IPS-18a (cell line): ENCODE measurements around the gene DDIT4L.
"Not testable (repeated sequence)": the region's sequence is repeated elsewhere in the genome, so short reads cannot be mapped to it uniquely, and the experiment has no call there.

Source experiments
- H3K27ac ChIP-seq: one replicate; pipeline ENCODE4 v1.5.1; 2013; ENCODE audit warnings: low read length
- H3K27me3 ChIP-seq: one replicate; pipeline ENCODE4 v1.6.1; 2013; ENCODE audit warnings: mild to moderate bottlenecking, low read length; ENCODE audit not compliant: control insufficient read depth, insufficient read depth
- H3K36me3 ChIP-seq: one replicate; pipeline ENCODE4 v1.6.1; 2013; ENCODE audit warnings: low read depth, low read length; ENCODE audit not compliant: control insufficient read depth
- H3K4me1 ChIP-seq: one replicate; pipeline ENCODE4 v1.6.1; 2013; ENCODE audit warnings: low read depth, low read length; ENCODE audit not compliant: control insufficient read depth
- H3K4me3 ChIP-seq: one replicate; pipeline ENCODE4 v1.5.1; 2013; ENCODE audit warnings: low read length
- H3K9ac ChIP-seq: one replicate; pipeline ENCODE4 v1.6.1; 2013; ENCODE audit warnings: mild to moderate bottlenecking, low read length, moderate library complexity
- H3K9me3 ChIP-seq: one replicate; pipeline ENCODE4 v1.6.1; 2013; ENCODE audit warnings: low read depth, low read length; ENCODE audit not compliant: control insufficient read depth

The DDIT4L gene, protein sequence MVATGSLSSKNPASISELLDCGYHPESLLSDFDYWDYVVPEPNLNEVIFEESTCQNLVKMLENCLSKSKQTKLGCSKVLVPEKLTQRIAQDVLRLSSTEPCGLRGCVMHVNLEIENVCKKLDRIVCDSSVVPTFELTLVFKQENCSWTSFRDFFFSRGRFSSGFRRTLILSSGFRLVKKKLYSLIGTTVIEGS

GRCh38 chr4:100189820-100190642 is at the start of gene DDIT4L:
Gene DDIT4L, minus strand, starts transcription at chr4:100190468. Its CDS starts 485 bp downstream, at chr4:100189983.
- Histone ChIP-seq H3K27me3 (peaks cover 41% of the 10 kb centered on the region), H3K9me3 (no peaks in the 10 kb centered on the region), H3K36me3 (no peaks in the 10 kb centered on the region), H3K9ac (peak within 1 kb of the TSS; percentile 26), H3K27ac (no peak within 1 kb of the TSS), H3K4me3 (peak within 1 kb of the TSS; percentile 81), H3K4me1 (peaks cover 15% of the 10 kb centered on the region)

GRCh38 chr4:100240008-100240407 is 49.7 kb upstream of the DDIT4L start:
- H3K27ac ChIP-seq: no peak overlapping the region
- H3K4me1 ChIP-seq: no peaks in the 10 kb centered on the region
- no peaks in the 10 kb centered on the region for H3K27me3 ChIP-seq
- no peak overlapping the region for H3K9ac ChIP-seq
- no peaks in the 10 kb centered on the region for H3K36me3 ChIP-seq
- peaks cover 6% of the 10 kb centered on the region for H3K9me3 ChIP-seq
- H3K4me3 ChIP-seq: no peak overlapping the region

- Histone ChIP-seq H3K9me3 (peaks cover 9% of the 10 kb centered on the region), H3K36me3 (no peaks in the 10 kb centered on the region), H3K4me1 (no peaks in the 10 kb centered on the region), H3K4me3 (no peak overlapping the region), H3K27ac (no peak overlapping the region), H3K9ac (no peak overlapping the region), H3K27me3 (no peaks in the 10 kb centered on the region)
Measured at GRCh38 chr4:100224721-100225120, 34.5 kb upstream of the DDIT4L start.

GRCh38 chr4:100224160-100224559 is 33.9 kb upstream of the DDIT4L start:
- H3K4me1 ChIP-seq: no peaks in the 10 kb centered on the region
- no peaks in the 10 kb centered on the region for H3K36me3 ChIP-seq
- H3K27me3 ChIP-seq: no peaks in the 10 kb centered on the region
- H3K4me3 ChIP-seq: no peak overlapping the region
- H3K9ac ChIP-seq: no peak overlapping the region
- peaks cover 7% of the 10 kb centered on the region for H3K9me3 ChIP-seq
- H3K27ac ChIP-seq: no peak overlapping the region

DNA sequence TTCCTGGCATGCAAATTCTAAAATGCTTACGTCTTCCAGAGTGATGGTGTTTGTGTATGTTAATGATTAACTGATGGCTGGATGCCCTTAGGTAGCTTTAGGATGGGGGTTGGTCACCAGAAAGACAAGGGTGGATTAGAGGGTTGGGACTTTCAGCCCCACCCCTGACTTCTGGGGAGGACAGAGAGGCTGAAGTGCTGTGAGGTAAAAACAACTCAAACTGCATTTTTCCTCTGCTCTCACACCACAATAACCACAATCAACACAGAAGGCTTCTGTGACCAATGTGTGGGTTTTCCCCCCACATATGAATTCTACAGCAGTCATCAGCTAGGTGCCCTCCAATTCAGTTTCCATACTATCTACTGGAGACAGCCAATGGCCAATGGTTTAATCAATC is 18.7 kb upstream of the DDIT4L start:
- H3K9me3 ChIP-seq: no peaks in the 10 kb centered on the region
- no peak overlapping the region for H3K9ac ChIP-seq
- no peak overlapping the region for H3K4me3 ChIP-seq
- no peaks in the 10 kb centered on the region for H3K36me3 ChIP-seq
- no peaks in the 10 kb centered on the region for H3K27me3 ChIP-seq
- no peaks in the 10 kb centered on the region for H3K4me1 ChIP-seq
- no peak overlapping the region for H3K27ac ChIP-seq

DNA sequence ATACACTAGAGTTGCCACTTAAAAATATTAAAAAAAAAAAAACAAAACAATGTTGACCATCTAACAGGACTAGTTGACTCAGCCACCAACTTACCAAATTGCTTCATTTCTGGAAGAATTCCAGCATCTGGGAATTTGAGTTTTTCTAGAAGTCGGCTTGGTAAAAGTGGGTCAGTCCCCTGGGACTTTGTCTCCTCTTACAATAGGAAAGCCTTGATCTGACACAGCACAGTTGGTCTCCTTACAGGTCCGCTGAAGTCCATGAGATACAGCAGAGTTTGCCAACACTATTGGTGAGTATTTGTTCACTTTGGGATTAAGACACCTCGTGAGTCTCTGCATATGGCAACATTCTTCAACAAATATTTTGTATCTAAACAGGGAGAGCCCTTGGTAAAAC is 18.2 kb upstream of the DDIT4L start:
- H3K27me3 ChIP-seq: no peaks in the 10 kb centered on the region
- no peaks in the 10 kb centered on the region for H3K9me3 ChIP-seq
- no peaks in the 10 kb centered on the region for H3K36me3 ChIP-seq
- no peaks in the 10 kb centered on the region for H3K4me1 ChIP-seq
- H3K27ac ChIP-seq: no peak overlapping the region
- H3K9ac ChIP-seq: no peak overlapping the region
- H3K4me3 ChIP-seq: no peak overlapping the region

- no peaks in the 10 kb centered on the region for H3K36me3 ChIP-seq
- no peak overlapping the region for H3K4me3 ChIP-seq
- no peak overlapping the region for H3K9ac ChIP-seq
- H3K27ac ChIP-seq: no peak overlapping the region
- H3K4me1 ChIP-seq: no peaks in the 10 kb centered on the region
- H3K27me3 ChIP-seq: no peaks in the 10 kb centered on the region
- H3K9me3 ChIP-seq: no peaks in the 10 kb centered on the region
Measured at GRCh38 chr4:100206850-100207249, 16.6 kb upstream of the DDIT4L start.

DNA sequence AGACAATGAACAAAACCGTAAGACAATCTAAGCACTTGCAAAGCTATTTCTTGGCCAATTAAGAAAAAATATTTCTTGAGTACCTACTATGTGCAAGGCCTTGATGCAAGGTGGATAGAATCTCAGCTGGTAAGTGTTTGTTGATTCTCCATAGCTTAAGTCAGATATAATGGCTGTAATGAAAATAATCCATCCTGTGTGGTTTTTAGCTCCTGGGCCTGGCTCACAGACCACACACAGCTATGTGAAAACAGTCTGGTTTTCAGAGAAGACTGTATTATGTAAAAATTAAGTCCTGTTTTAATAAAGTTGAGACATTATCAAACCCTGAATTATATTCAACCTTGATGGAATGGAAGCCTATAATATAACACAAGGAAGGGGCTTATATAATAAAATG is 7.8 kb upstream of the DDIT4L start:
- no peaks in the 10 kb centered on the region for H3K36me3 ChIP-seq
- H3K4me1 ChIP-seq: no peaks in the 10 kb centered on the region
- H3K9ac ChIP-seq: no peak overlapping the region
- H3K27me3 ChIP-seq: no peaks in the 10 kb centered on the region
- H3K9me3 ChIP-seq: no peaks in the 10 kb centered on the region
- H3K4me3 ChIP-seq: no peak overlapping the region
- H3K27ac ChIP-seq: no peak overlapping the region

- not testable (repeated sequence) for H3K27me3 ChIP-seq, H3K4me3 ChIP-seq, H3K4me1 ChIP-seq, H3K9ac ChIP-seq, H3K9me3 ChIP-seq, H3K36me3 ChIP-seq, H3K27ac ChIP-seq
Measured at GRCh38 chr4:100196388-100197071, 6.3 kb upstream of the DDIT4L start.

GRCh38 chr4:100190643-100191600 is 654 bp upstream of the DDIT4L start:
- peak overlapping the region; percentile 81 for H3K4me3 ChIP-seq
- H3K4me1 ChIP-seq: peaks cover 15% of the 10 kb centered on the region
- H3K27ac ChIP-seq: no peak overlapping the region
- H3K9ac ChIP-seq: peak overlapping the region; percentile 26
- no peaks in the 10 kb centered on the region for H3K36me3 ChIP-seq
- H3K27me3 ChIP-seq: peaks cover 41% of the 10 kb centered on the region
- H3K9me3 ChIP-seq: no peaks in the 10 kb centered on the region

- peaks cover 15% of the 10 kb centered on the region for H3K4me1 ChIP-seq
- no peaks in the 10 kb centered on the region for H3K9me3 ChIP-seq
- peak overlapping the region; percentile 81 for H3K4me3 ChIP-seq
- H3K27ac ChIP-seq: no peak overlapping the region
- peaks cover 41% of the 10 kb centered on the region for H3K27me3 ChIP-seq
- no peaks in the 10 kb centered on the region for H3K36me3 ChIP-seq
- no peak overlapping the region for H3K9ac ChIP-seq
Measured at GRCh38 chr4:100188829-100189228, 1.4 kb downstream of the DDIT4L start.
